Measurements from ENCODE around the gene CDK12. TPM values are rescaled to one million over a fixed set of nuclear protein-coding genes. Genes with fewer than 3 reads are reported as not detected.
A peak's percentile ranks its signal among the peaks of the same experiment; 100 is the strongest.

Gene CDK12
- polyA plus RNA-seq, 1 donor, result 33.8 TPM

- DNase-seq, result no peak
These were observed 88.7 kb downstream of the CDK12 start for GRCh38 chr17:39549747-39550573.

- DNase-seq, result no peak
These were observed 90.6 kb downstream of the CDK12 start for GRCh38 chr17:39551879-39552278.

- DNase-seq, result no peak
These were observed 92.2 kb downstream of the CDK12 start for GRCh38 chr17:39553341-39553945.

- no peak for DNase-seq
These were observed 94.1 kb downstream of the CDK12 start for GRCh38 chr17:39555368-39555767.

GRCh38 chr17:39556423-39556822 is 95.1 kb downstream of the CDK12 start:
- no peak for DNase-seq

GRCh38 chr17:39562395-39562794 is 101.1 kb downstream of the CDK12 start:
- DNase-seq, result no peak

- DNase-seq, result no peak
These were observed 101.7 kb downstream of the CDK12 start for GRCh38 chr17:39562976-39563375.

- DNase-seq, result no peak
These were observed 102.2 kb downstream of the CDK12 start for GRCh38 chr17:39563476-39563875.

GRCh38 chr17:39564211-39564848 is 103.0 kb downstream of the CDK12 start:
- no peak for DNase-seq

- no peak for DNase-seq
These were observed 105.0 kb downstream of the CDK12 start for GRCh38 chr17:39566094-39566850.

- DNase-seq, result no peak
These were observed 107.4 kb downstream of the CDK12 start for GRCh38 chr17:39568702-39569101.

- no peak for DNase-seq
These were observed 107.8 kb downstream of the CDK12 start for GRCh38 chr17:39569126-39569525.

GRCh38 chr17:39572121-39572520 is 110.8 kb downstream of the CDK12 start:
- DNase-seq, result no peak

GRCh38 chr17:39573447-39574298 is 112.4 kb downstream of the CDK12 start:
- DNase-seq, result peak; percentile 80

- no peak for DNase-seq
These were observed 114.9 kb downstream of the CDK12 start for GRCh38 chr17:39576187-39576586.

- DNase-seq, result no peak
These were observed 117.0 kb downstream of the CDK12 start for GRCh38 chr17:39578272-39578671.

- no peak for DNase-seq
These were observed 118.2 kb downstream of the CDK12 start for GRCh38 chr17:39579318-39580081.

- no peak for DNase-seq
These were observed 118.8 kb downstream of the CDK12 start for GRCh38 chr17:39580082-39580468.

GRCh38 chr17:39581071-39581758 is 119.9 kb downstream of the CDK12 start:
- DNase-seq, result no peak

- DNase-seq, result no peak
These were observed 120.4 kb downstream of the CDK12 start for GRCh38 chr17:39581759-39582085.

- DNase-seq, result no peak
These were observed 121.4 kb downstream of the CDK12 start for GRCh38 chr17:39582658-39583057.
